ENCODE measurements around the gene VWA3B.
"Not testable (repeated sequence)": the region's sequence is repeated elsewhere in the genome, so short reads cannot be mapped to it uniquely, and the experiment has no call there.

VWA3B gene

GRCh38 chr2:98043101-98043500 lies 43.9 kb upstream of the VWA3B start:
- H3K27ac ChIP-seq, result no peak overlapping the region
- TF ChIP-seq CTCF (IDR thresholded peaks at IDR 0.05), result no peak
- TF ChIP-seq ZFX (IDR thresholded peaks at IDR 0.05; ENCODE audit: borderline replicate concordance), result no peak

DNA sequence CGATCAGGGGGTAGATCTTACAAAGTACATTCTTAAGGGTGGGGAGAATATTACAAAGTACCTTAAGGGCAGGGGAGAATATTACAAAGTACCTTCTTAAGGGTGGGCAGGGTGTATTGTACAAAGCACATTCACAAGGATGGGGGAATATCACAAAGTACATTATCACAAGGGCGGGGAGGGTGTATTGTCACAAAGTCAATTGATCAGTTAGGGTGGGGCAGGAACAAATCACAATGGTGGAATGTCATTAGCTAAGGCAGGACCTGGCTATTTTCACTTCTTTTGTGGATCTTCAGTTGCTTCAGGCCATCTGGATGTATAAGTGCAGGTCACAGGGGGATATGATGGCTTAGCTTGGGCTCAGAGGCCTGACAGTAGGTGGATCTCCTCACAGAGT lies 42.2 kb upstream of the VWA3B start:
- not testable (repeated sequence) for H3K27ac ChIP-seq

GRCh38 chr2:98050070-98050469 lies 36.9 kb upstream of the VWA3B start:
- TF ChIP-seq ZFX (IDR thresholded peaks at IDR 0.05; ENCODE audit: borderline replicate concordance), result no peak
- no peak for TF ChIP-seq CTCF (IDR thresholded peaks at IDR 0.05)
- H3K27ac ChIP-seq, result no peak overlapping the region

- H3K27ac ChIP-seq, result no peak overlapping the region
- TF ChIP-seq CTCF (IDR thresholded peaks at IDR 0.05) (no peak), ZFX (IDR thresholded peaks at IDR 0.05; ENCODE audit: borderline replicate concordance) (no peak)
These were observed 28.6 kb upstream of the VWA3B start for GRCh38 chr2:98058191-98058975.

DNA sequence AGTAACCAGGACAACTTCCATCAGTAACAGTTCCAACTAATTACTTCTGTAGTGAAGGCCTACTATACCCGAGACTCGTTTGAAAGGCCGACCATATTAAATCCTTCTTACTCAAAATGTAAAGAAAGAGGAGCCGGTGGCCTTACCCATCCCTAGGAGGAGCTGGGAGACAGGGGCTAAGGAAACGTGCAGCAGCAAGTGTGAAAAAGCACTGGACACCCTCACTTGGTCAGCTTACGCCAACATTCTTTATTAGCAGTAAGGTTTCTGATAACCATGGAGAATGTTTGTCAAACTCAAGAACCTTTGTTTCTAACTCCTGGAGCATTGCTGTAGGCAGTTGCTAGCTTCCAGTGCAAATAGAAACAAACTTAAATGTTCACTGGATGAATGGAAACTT lies 26.7 kb upstream of the VWA3B start:
- TF ChIP-seq ZFX (IDR thresholded peaks at IDR 0.05; ENCODE audit: borderline replicate concordance), result no peak
- TF ChIP-seq CTCF (IDR thresholded peaks at IDR 0.05), result no peak
- no peak overlapping the region for H3K27ac ChIP-seq

- no peak for TF ChIP-seq ZFX (IDR thresholded peaks at IDR 0.05; ENCODE audit: borderline replicate concordance)
- TF ChIP-seq CTCF (IDR thresholded peaks at IDR 0.05), result no peak
- no peak overlapping the region for H3K27ac ChIP-seq
These were observed 23.6 kb upstream of the VWA3B start for GRCh38 chr2:98063291-98063854.

DNA sequence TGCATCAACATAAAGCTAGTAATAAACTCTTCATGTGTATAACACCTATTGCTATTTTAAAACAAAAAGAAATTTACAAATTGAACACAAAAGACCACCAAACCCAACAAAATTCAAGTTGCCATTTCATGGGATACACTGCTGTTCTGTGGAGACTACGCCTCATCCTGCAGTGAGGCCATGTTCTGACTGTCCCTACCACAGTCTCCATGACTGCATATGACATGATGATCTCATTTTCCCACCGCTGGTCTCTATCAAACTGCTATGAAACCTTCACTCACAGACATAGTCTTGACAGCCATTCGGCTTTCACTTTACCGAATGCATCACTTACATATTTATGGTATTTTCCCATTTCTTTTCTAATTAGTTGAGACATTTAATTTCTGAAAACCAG lies 21.2 kb upstream of the VWA3B start:
- no peak overlapping the region for H3K27ac ChIP-seq
- no peak for TF ChIP-seq CTCF (IDR thresholded peaks at IDR 0.05)
- TF ChIP-seq ZFX (IDR thresholded peaks at IDR 0.05; ENCODE audit: borderline replicate concordance), result no peak
